Measurements from ENCODE around the gene ATXN7L3.

The ATXN7L3 gene

DNA sequence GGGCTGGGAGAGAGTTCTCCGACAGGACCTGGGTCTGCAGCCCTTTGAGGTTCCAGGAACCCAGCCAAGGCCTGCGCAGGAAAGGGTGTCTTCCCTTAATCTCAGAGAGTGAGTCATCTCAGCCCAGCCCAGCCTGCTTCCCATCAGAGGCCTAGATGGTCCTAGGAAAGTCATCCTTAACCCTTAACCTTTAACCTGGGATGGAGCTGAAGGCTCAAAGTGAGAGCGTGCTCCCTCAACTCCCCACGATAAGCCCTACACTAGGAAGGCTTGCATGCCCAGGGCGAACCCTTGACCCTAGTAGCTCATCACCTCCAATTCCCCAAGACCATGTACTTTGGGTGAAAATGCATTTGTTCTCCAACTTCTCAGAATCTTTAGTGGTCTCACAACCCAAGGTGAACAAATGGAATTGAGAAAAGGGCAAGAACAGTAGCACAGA is 4.8 kb upstream of the ATXN7L3 start:
- DNase-seq, result no peak
- intact Hi-C loops (cut with DNase I), result no loop called here

DNA sequence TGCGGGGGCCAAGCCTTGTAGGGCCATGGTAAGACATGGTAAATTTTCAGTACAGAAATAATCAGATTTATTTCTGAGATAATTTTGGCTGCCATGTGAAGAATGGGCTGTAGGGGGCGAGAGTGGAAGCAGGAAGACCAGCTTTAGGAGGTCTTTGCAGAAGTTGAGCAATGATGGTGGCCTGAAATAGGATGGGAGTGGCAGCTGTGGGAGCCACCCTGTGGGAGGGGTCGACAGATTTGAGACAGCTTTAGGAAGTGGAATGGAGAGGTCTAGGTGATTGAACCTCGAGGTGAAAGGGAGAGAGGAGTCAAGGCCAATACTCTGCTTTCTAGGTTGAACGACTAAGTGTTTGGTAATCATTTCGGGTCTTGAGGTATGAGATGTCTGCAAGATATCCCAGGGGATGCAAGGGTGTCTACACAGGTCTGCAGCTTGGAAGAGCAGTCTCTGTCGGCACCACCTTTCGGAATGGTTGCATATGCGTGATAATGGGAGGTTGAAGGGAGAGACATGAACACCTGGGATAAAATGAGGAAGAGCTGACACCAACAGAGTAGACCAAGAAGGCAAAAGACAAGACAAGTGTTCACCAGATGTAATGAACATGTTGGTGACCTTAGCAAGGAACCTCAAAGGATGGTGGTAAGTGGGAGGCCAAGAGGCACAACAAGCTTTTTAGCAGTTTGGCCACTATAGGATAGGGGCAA is 4.2 kb upstream of the ATXN7L3 start:
- DNase-seq, result peak in 1 of 10 donors; percentile 32
- intact Hi-C loops (cut with DNase I), result no loop called here

DNA sequence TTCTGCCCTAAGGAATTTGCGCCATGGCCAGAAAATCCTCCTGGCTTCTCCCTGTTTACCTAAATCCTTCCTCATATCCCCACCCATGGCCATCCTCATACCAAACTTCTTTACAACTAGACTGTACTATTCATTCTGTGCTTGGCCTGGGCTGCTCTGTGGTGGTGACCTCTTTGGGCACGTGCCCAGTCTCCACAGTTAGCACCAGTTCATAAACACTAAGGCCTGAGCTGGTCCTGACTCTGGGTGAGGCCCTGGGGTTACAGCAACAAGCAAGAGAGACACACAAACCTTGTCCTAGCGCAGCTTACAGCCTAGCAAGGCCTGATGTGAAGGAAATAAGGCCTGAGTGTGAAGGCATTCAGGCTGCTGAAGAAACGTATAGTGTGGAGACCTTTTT is 3.1 kb upstream of the ATXN7L3 start:
- intact Hi-C loops (cut with DNase I), result no loop called here
- DNase-seq, result no peak

DNA sequence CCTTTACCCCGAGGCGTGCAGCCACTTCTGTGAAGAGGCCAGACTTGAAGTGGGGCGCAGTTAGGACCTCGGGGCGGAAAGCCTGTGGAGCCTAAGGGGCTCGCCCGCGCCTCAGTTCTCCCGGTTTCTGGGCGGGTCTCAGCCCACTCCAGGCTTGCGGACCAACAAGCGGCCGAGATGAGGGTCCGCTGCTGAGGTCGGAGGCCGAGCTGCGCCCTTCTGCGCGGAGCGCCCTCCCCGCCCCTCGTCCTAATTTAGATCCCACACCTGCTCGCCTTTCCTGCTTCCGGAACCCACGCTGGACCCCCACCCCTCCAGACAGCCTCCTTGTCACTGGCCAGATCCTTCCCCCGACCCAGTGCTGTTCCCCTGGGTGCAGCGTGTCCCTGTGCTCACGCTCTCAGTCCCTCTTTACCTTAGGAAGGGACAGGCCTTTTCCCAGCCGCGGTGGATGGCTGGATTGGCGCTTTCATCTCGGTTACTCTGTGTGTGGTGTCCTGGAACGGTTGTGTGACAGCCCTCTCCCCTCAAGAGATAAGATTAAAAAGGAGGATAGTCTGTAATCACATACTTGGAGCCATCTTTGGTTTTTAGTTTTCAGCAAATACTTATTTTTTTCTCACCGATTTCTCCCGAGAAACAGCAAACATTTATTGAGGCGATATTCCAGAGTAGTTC is 933 bp upstream of the ATXN7L3 start:
- DNase-seq, result peak in 1 of 10 donors; percentile 18
- intact Hi-C loops (cut with DNase I), result loop anchor here (1.0 kb wide), 2 partner anchors 14 to 18 kb away; partner anchors contain the start of gene TMUB2

DNA sequence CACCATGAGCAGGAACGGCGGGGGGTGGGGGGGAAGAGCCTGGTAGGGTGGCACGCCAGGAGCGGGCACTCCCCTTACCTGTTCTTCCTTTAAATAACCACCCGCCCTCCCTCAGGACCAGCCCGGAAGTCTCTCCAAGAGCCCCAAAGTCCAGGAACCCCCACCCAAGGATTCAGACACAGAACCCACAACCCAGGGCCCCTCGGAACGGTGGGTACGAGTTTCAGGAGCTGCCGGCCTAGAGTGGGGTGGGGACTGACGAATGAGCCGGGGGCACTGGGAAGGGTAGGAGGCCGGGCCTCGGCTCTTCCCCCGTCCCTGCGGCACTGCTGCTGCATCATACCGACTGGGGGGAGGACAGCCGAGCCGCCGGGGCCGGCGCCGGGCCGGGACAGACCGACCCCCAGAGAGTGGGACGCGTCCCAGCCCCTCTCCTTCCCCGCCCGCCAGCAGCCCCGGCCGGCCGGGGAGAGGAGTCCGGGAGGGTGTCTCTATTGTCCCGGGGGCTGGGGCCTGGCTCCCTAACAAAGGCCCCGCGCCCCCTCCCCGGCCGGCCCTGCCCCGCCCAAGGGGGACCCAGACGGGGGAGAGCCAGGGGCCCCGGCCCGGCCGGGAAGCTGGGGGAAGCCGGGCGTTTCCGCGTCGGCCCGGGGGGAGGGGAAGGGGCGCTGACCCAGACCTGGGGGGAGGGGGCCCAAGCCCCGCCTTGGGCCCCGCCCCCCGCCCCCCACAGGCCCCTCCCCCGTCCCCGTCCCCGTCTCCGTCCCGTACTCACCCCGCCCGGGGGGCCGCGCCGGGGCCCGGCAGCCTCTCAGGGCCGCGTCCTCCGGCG is 747 bp downstream of the ATXN7L3 start:
- DNase-seq, result peak in 1 of 10 donors; percentile 44
- intact Hi-C loops (cut with DNase I), result no loop called here

DNA sequence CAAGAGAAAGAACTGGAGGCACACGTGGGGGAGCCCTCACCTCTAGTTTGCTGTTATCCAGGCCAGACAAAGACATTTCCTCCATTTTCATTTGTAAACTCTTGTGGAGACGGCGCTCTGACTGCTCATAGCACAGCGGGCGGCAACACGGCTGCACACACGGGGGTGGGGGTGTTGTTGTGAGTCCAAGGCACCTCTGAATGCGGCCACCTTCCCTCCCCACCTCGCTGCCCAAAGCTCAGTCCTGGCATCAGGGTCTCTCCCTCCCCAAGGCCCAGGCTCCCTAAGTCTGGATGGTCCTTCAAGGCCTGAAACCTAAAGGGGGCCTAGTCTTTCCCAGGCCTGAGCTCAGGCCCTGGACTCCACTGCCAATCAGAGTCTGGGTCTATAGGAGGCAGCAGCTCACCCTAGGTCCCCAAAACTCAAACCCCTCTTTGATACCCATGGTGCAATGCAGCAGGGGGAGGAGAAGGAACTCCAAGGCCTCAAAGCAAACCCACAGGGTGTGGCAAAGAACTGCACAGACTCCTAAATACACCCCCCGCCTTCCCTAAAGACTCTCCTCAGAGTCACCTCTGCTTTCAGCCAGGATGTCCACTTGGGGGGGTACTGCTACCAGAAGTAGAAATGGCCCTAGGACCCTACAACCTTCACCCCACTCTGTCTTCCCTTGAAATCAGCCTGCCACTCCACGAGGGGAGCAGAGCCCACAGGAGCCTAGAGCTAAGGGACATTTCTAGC is 1.5 kb downstream of the ATXN7L3 start:
- peak in 1 of 10 donors; percentile 18 for DNase-seq
- intact Hi-C loops (cut with DNase I), result no loop called here

DNA sequence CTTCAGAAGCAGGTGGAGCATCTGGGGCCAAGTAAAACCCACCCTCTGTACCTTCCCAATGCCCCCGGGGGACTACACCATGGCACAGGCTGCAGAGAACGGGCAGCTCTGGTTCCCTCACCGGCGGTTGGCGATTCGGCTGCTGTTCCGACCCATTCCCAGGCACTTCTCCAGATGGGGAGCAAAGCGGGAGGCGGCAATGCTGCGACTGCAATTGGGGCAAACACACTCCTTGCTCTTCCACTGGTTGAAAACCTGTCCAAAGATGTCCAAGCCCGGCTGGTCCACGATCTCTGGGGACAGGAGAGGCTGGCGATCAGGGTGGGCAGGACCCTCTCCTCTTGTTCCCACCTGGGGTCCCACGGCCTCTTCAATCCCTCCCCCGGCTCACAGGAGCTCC is 2.6 kb downstream of the ATXN7L3 start:
- intact Hi-C loops (cut with DNase I), result no loop called here
- no peak for DNase-seq

DNA sequence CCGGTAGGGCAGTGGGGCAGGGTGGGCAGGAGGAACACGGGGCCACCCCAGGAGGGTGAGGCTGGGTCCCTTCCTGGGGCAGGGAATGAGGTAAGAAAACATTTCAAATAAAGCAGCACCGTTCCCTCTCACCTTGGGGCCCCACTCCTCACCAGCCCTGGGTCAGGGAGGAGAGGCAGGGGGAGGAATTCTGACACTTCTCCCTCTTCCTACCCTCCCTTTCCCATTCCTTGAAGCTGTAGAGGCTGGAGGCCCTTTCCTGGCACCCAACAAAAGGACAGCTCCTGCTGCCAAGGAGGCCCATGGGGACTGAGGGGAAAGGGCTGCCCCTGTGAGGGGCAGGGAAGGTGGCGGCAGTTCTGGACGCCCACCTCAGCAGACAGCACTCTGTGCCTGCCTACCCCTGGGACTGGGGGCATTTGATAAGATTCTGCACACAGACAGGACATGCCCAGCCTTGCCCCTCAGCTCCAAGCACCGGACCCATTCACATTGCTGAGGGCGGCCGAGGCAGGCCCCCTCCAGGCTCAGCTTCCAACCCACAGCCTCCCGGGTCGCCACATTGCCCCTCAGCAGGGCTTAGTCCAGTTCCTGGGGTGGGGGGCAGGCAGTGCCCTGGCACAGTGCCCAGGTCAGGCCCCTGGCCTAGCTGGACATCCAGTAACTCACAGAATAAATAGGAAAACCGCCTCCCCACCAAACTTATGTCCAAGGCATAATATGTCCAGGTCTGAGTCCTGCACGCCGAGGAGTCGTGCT is 6.2 kb downstream of the ATXN7L3 start:
- DNase-seq, result no peak
- intact Hi-C loops (cut with DNase I), result no loop called here

DNA sequence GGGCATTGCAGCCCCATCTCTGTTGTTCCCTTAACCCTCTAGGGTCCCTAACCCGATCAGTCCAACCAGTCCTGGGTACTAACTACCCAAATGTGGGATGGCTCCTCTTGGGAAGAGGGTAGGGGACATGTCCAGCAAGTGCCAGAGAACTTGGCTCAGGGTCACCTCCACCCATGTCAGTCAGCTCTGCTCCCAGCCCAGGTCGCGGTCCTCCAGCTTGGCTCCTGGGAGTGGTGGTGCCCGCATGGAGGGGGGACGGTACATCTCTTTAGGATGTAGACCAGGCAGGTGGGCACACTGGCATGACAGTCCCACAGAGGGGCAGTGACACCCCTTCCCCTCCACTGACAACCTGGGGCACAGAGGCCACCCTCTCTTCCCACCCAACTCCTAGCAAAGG is 6.9 kb downstream of the ATXN7L3 start:
- intact Hi-C loops (cut with DNase I), result no loop called here
- DNase-seq, result no peak

DNA sequence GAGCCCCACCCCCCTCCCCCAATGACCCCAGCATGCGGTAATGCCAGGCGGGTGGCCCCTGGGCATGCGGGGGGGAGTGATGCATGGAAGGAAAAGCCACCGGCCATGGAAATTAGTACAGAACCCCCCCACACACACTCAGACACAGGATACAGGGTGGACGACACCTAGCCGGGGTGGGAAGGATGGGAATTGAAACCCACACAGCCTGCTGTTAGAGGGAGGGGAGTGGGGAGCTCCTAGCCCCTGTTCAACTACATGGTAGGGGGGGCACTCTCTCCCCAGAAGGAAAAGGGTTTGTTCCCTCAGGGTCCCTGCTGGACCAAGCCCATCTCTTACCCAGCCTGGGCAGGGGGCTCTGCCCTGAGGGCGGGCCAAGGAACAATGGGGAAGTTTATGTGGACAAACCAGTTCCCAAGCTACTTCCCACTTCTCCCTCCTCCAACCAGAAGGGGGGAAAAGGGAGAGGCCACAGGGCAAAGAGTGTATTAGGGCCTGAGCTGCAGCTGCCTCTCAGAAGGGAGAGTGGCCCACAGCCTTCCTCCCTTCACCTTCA is 7.7 kb downstream of the ATXN7L3 start:
- intact Hi-C loops (cut with DNase I), result no loop called here
- DNase-seq, result no peak

DNA sequence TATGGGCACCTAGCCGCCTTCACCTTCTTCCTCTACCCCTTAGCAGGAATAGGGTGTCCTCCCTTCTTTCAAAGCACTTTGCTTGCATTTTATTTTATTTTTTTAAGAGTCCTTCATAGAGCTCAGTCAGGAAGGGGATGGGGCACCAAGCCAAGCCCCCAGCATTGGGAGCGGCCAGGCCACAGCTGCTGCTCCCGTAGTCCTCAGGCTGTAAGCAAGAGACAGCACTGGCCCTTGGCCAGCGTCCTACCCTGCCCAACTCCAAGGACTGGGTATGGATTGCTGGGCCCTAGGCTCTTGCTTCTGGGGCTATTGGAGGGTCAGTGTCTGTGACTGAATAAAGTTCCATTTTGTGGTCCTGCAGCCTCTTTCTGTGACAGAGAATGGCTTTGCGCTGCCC is 8.3 kb downstream of the ATXN7L3 start:
- no peak for DNase-seq
- intact Hi-C loops (cut with DNase I), result no loop called here

DNA sequence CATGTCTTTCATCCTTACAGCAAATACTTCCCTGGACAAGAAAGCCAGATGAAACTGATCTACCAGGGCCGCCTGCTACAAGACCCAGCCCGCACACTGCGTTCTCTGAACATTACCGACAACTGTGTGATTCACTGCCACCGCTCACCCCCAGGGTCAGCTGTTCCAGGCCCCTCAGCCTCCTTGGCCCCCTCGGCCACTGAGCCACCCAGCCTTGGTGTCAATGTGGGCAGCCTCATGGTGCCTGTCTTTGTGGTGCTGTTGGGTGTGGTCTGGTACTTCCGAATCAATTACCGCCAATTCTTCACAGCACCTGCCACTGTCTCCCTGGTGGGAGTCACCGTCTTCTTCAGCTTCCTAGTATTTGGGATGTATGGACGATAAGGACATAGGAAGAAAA is 9.2 kb downstream of the ATXN7L3 start:
- intact Hi-C loops (cut with DNase I), result no loop called here
- no peak for DNase-seq

DNA sequence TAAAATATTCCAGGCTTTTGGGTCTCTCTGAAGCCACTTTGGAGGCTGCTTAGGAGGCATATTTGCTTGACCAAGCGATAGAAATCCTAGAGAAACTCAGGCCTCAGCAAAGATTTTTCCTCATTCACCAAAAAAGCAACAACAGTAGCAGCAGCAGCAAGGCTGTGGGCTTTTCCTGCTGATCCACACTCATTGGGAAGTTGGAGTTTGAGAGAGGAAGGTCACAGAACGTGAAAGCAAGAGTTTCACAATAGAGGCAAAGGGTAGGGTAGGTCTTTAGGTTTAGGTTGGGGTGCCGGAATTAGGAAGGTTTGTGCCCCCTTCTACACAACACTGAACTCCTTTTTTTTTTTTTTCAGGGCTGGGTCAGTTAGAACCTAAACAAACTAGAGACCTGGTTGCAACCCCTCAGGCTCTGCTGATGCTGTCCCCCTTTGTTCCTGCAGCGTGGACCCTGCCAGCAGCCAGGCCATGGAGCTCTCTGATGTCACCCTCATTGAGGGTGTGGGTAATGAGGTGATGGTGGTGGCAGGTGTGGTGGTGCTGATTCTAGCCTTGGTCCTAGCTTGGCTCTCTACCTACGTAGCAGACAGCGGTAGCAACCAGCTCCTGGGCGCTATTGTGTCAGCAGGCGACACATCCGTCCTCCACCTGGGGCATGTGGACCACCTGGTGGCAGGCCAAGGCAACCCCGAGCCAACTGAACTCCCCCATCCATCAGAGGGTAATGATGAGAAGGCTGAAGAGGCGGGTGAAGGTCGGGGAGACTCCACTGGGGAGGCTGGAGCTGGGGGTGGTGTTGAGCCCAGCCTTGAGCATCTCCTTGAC is 10.9 kb downstream of the ATXN7L3 start:
- no peak for DNase-seq
- intact Hi-C loops (cut with DNase I), result no loop called here

DNA sequence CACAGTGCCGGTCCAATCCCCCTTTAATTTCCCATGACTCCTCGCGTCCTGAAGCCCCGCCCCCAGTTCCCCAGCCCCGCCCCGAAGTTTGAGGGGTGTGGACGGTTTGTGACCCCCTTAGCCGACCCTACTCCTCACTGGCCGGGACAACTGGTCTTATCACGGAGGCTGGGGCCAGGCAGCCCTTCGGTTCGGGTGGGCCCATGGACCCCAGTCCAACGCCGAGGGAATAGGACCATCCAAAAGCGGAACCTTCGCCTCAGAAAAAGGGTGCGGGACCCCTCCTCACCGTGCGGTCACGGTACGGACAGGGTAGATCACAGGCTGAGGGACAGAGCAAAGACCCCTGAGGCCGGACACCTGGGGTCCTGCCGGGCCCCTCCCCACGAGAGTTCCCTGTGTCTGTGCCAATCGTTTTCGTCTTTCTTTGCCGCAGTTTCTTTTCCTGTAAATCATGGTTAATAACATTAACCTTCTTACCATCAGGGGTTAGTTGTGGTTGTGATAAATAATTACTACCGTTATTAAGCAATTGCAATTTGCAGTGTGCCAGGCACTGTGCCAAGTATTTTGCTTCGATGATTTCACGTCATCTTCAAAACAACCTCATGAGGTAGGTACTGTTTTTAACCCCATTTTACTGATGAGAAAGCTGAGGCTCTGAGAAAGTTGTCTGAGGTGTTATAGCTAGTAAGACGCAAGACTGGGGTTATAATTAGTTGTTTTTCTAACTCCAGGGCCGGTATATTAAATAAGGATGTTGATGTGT is 12.4 kb downstream of the ATXN7L3 start:
- DNase-seq, result no peak
- intact Hi-C loops (cut with DNase I), result loop anchor here (2.0 kb wide), 1 partner anchor 47 kb away; the partner anchor contains the start of gene HROB

DNA sequence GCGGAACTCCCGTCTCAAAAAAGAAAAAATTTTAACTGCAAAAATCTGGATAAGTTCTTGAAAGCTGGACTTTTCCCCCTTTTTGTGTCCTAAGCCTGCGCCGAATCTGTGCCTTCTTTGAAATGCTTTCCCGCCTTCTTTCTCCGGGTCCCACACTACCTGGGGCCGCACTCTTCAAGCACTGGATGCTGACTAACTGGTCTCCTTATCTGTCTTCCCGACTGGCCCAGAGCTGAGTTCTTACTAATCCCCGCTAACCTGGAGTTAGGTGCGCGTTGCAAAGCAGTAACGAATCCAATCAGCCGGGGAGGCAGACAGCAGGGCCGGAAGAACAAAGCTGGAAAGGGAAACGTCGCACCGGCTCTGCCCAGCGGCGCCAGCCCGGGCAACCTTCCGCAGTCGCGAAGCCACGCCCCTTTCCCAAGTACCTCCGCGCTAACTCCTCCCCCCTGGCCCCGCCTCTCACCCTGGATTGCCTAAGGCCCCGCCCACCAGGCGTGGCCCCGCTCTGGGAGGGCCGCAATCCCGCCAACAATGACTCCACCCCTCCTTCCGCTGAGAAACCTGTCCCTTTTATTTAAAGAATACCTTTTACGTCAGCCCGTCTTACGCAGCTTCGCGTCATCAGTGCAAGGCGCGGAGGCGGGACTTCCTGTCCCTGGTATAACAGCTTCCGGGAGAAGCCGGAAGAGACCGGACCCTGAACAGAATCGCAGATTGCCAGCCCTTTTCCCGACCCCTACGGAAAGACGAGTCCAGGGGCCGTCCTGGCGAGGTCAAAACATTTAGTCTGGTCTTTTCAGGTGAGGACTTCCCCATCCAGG is 13.2 kb downstream of the ATXN7L3 start, which contains the start of gene TMUB2:
TMUB2 (plus strand) TSS at position 666 of the 824 bp plus-strand sequence. CDS start 737 bp downstream, outside the sequence.
- intact Hi-C loops (cut with DNase I), result loop anchor here (1.0 to 2.0 kb wide), 2 partner anchors 14 to 46 kb away; partner anchors contain the start of gene HROB
- DNase-seq, result peak; percentile 97 to 100 (median 99)

DNA sequence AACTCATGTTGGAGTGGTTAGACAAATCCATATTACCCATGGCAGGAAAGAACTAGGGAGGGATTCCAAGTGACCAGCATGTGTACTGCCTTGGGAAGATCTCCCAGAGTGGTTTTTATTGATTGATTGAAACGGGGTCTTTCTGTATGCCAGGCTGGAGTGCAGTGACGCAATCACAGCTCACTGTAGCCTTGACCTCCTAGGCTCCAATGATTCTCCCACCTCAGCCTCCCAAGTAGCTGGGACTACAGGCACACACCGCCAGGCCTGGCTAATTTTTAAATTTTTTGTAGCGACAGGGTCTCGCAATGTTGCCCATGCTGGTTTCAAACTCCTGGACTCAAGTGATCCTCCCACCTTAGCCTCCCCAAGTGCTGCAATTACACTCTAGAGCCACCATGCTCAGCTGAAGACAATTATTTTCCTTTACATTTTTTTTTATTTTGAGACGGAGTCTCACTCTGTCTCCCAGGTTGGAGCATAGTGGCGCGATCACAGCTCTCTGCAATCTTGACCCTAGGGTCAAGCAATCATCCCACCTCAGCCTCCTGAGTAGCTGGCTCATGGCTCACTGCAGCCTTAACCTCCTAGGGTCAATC is 15.4 kb downstream of the ATXN7L3 start:
- intact Hi-C loops (cut with DNase I), result no loop called here

More for the DNA sequence above, 15.4 kb downstream of the ATXN7L3 start:
- no peak for DNase-seq

Measured in posterior cingulate gyrus (tissue), 11 donors.